ENCODE measurements around the gene RAD18. TPM values are rescaled to one million over a fixed set of nuclear protein-coding genes. Genes with fewer than 3 reads are reported as not detected.

Gene RAD18
- total and polyA plus RNA-seq, 4 donors = 1.2 to 9.0 (median 4.3) TPM

DNA sequence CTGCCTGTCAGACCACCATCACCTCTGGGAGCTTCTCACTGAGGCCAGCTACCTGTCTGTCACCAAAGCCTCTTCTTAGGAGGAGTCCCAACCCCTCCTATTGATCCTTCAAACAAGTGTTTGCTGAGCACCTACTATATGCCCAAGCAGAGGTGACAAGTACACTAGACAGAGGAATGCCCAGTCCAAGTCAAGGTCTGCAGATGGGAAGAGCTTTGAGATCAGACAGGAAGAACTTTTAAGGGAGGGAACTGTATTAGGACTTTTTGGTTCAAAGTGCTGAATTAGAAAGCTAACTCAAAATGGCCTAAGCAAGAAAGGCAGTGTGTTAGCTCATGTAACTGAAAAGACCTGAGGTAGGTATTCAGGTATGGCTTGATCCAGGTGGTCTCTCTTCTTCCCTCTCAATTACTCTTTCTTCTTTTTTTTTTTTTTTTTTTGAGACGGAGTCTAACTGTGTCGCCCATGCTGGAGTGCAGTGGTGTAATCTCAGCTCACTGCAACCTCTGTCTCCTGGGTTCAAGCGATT lies 3.6 kb upstream of the RAD18 start:
- 64% methylated on average over 3 of the region's 3 CpGs for WGBS

More for the DNA sequence above, 3.6 kb upstream of the RAD18 start:
- Histone ChIP-seq H3K9me3 (ENCODE audit: control insufficient read depth in 4 of 4, low read length in 3 of 4) (no peaks in the 10 kb centered on the region), H3K4me1 (ENCODE audit: control insufficient read depth in 4 of 4, insufficient read depth in 4 of 4, low read length in 3 of 4) (peaks cover 8 to 45% (median 36%) of the 10 kb centered on the region in 4 donors), H3K36me3 (ENCODE audit: control insufficient read depth in 4 of 4, insufficient read depth in 3 of 4, low read depth in 1 of 4, low read length in 3 of 4) (no peaks in the 10 kb centered on the region), H3K27ac (ENCODE audit: low read depth in 1 of 2, low read length in 2 of 2) (no peak overlapping the region), H3K27me3 (ENCODE audit: control insufficient read depth in 4 of 4, insufficient read depth in 4 of 4, low read length in 3 of 4) (no peaks in the 10 kb centered on the region), H3K4me3 (ENCODE audit: low read depth in 1 of 3, low read length in 3 of 3) (no peak overlapping the region), H3K9ac (ENCODE audit: low read depth in 1 of 2, low read length in 2 of 2) (no peak overlapping the region)
- no peak for TF ChIP-seq EGR1 (IDR thresholded peaks at IDR 0.05; ENCODE audit: low read depth in 2 of 2)
- TF ChIP-seq NR2F2 (IDR thresholded peaks at IDR 0.05) = no peak
- no peak for TF ChIP-seq SP1 (IDR thresholded peaks at IDR 0.05)
- TF ChIP-seq RXRA (IDR thresholded peaks at IDR 0.05) = no peak
- no peak for TF ChIP-seq RAD21 (IDR thresholded peaks at IDR 0.05)
- TF ChIP-seq YY1 (IDR thresholded peaks at IDR 0.05) = no peak
- TF ChIP-seq, protein P1, sequence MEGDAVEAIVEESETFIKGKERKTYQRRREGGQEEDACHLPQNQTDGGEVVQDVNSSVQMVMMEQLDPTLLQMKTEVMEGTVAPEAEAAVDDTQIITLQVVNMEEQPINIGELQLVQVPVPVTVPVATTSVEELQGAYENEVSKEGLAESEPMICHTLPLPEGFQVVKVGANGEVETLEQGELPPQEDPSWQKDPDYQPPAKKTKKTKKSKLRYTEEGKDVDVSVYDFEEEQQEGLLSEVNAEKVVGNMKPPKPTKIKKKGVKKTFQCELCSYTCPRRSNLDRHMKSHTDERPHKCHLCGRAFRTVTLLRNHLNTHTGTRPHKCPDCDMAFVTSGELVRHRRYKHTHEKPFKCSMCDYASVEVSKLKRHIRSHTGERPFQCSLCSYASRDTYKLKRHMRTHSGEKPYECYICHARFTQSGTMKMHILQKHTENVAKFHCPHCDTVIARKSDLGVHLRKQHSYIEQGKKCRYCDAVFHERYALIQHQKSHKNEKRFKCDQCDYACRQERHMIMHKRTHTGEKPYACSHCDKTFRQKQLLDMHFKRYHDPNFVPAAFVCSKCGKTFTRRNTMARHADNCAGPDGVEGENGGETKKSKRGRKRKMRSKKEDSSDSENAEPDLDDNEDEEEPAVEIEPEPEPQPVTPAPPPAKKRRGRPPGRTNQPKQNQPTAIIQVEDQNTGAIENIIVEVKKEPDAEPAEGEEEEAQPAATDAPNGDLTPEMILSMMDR (IDR thresholded peaks at IDR 0.05; ENCODE audit: low read depth, low read length, missing input control) = no peak
- no peak for TF ChIP-seq GABPA (IDR thresholded peaks at IDR 0.05 in 1 of 2, conservative IDR thresholded peaks at IDR 0.05 in 1 of 2)
- TF ChIP-seq, protein P2, sequence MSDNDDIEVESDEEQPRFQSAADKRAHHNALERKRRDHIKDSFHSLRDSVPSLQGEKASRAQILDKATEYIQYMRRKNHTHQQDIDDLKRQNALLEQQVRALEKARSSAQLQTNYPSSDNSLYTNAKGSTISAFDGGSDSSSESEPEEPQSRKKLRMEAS (IDR thresholded peaks at IDR 0.05) = no peak
- TF ChIP-seq, protein P3, sequence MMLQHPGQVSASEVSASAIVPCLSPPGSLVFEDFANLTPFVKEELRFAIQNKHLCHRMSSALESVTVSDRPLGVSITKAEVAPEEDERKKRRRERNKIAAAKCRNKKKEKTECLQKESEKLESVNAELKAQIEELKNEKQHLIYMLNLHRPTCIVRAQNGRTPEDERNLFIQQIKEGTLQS (IDR thresholded peaks at IDR 0.05) = no peak
- TF ChIP-seq FOXA1 (IDR thresholded peaks at IDR 0.05) = no peak
- TF ChIP-seq HNF4G (IDR thresholded peaks at IDR 0.05) = no peak
- no peak for TF ChIP-seq FOXA2 (IDR thresholded peaks at IDR 0.05)
- TF ChIP-seq, protein P4, sequence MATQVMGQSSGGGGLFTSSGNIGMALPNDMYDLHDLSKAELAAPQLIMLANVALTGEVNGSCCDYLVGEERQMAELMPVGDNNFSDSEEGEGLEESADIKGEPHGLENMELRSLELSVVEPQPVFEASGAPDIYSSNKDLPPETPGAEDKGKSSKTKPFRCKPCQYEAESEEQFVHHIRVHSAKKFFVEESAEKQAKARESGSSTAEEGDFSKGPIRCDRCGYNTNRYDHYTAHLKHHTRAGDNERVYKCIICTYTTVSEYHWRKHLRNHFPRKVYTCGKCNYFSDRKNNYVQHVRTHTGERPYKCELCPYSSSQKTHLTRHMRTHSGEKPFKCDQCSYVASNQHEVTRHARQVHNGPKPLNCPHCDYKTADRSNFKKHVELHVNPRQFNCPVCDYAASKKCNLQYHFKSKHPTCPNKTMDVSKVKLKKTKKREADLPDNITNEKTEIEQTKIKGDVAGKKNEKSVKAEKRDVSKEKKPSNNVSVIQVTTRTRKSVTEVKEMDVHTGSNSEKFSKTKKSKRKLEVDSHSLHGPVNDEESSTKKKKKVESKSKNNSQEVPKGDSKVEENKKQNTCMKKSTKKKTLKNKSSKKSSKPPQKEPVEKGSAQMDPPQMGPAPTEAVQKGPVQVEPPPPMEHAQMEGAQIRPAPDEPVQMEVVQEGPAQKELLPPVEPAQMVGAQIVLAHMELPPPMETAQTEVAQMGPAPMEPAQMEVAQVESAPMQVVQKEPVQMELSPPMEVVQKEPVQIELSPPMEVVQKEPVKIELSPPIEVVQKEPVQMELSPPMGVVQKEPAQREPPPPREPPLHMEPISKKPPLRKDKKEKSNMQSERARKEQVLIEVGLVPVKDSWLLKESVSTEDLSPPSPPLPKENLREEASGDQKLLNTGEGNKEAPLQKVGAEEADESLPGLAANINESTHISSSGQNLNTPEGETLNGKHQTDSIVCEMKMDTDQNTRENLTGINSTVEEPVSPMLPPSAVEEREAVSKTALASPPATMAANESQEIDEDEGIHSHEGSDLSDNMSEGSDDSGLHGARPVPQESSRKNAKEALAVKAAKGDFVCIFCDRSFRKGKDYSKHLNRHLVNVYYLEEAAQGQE (IDR thresholded peaks at IDR 0.05) = no peak
- TF ChIP-seq TAF1 (conservative IDR thresholded peaks at IDR 0.05) = no peak
- TF ChIP-seq HNF4A (conservative IDR thresholded peaks at IDR 0.05) = no peak
- no peak for TF ChIP-seq JUND (IDR thresholded peaks at IDR 0.05)
- TF ChIP-seq, protein P5, sequence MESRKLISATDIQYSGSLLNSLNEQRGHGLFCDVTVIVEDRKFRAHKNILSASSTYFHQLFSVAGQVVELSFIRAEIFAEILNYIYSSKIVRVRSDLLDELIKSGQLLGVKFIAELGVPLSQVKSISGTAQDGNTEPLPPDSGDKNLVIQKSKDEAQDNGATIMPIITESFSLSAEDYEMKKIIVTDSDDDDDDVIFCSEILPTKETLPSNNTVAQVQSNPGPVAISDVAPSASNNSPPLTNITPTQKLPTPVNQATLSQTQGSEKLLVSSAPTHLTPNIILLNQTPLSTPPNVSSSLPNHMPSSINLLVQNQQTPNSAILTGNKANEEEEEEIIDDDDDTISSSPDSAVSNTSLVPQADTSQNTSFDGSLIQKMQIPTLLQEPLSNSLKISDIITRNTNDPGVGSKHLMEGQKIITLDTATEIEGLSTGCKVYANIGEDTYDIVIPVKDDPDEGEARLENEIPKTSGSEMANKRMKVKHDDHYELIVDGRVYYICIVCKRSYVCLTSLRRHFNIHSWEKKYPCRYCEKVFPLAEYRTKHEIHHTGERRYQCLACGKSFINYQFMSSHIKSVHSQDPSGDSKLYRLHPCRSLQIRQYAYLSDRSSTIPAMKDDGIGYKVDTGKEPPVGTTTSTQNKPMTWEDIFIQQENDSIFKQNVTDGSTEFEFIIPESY (IDR thresholded peaks at IDR 0.05) = no peak
- DNase-seq (ENCODE audit: low spot score) = no peak

Data from liver (tissue), 9 donors.